ENCODE results near the gene POLR1C.

POLR1C gene

DNA sequence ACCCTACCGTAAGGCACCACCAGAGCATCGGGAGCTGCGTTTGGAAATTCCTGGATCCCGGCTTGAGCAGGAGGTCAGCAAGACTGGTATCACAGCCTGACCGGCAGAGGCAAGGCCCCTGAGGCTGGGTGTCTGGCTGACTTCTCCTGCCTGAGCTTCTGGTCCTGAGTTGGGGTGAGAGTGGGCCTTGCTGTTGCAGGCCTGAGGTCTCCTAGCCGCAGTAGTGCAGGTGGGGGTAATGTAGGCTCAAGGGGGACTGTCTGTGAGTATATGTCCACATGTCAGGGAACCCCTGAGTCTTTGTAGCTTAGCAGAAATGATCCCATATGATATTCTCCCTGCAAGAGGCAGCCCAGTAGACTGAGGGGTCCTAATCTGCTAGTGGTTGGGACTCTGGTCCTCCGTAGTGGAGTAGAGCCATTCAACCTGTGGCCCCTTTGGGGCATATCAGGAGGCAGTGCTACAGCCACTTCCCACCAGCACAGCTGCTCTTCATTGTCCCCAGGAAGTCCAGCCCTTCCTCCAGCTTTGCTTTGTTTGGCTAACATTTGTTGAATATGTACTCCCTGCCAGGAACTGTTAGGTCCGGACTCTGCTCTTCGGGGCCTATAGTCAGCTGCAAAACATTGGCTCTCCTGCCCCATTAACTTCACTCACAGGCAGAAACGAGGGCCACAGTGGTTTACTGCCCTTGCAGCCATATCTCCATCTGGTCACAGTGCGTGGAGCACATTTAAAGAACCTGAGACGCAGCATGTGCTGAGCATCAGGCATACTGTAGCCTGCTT, 17.7 kb upstream of the POLR1C start:
- TF ChIP-seq CTCF (IDR thresholded peaks at IDR 0.05; ENCODE audit: insufficient read depth, missing control alignments), result no peak
- DNase-seq (ENCODE audit: insufficient read length, low spot score), result no peak
- FAIRE-seq, result no peak

GRCh38 chr6:43500921-43501320, 16.0 kb upstream of the POLR1C start:
- TF ChIP-seq CTCF (IDR thresholded peaks at IDR 0.05; ENCODE audit: insufficient read depth, missing control alignments), result no peak
- DNase-seq (ENCODE audit: insufficient read length, low spot score) (no peak), FAIRE-seq (no peak)

GRCh38 chr6:43502666-43503065, 14.2 kb upstream of the POLR1C start:
- DNase-seq (ENCODE audit: insufficient read length, low spot score) (no peak), FAIRE-seq (no peak)
- TF ChIP-seq CTCF (IDR thresholded peaks at IDR 0.05; ENCODE audit: insufficient read depth, missing control alignments), result no peak

DNA sequence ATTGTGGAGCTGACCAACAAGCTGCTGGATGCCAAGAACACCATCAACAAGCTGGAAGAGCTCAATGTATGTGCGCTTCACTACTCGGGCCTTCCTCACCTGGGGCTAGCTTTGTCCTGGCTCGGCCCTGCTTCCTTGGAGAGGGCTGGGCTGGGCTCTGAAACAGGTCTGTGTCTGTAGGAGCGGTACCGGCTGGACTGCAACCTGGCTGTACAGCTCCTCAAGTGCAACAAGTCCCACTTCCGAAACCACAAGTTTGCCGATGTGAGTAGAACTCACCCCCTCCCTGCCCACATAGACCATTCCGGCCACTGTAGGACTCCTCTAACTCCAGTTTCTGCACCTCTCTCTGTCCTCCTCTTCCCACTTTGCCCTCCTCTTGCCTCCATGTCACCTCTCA, 13.4 kb upstream of the POLR1C start:
- FAIRE-seq, result no peak
- DNase-seq (ENCODE audit: insufficient read length, low spot score), result no peak
- no peak for TF ChIP-seq CTCF (IDR thresholded peaks at IDR 0.05; ENCODE audit: insufficient read depth, missing control alignments)

DNA sequence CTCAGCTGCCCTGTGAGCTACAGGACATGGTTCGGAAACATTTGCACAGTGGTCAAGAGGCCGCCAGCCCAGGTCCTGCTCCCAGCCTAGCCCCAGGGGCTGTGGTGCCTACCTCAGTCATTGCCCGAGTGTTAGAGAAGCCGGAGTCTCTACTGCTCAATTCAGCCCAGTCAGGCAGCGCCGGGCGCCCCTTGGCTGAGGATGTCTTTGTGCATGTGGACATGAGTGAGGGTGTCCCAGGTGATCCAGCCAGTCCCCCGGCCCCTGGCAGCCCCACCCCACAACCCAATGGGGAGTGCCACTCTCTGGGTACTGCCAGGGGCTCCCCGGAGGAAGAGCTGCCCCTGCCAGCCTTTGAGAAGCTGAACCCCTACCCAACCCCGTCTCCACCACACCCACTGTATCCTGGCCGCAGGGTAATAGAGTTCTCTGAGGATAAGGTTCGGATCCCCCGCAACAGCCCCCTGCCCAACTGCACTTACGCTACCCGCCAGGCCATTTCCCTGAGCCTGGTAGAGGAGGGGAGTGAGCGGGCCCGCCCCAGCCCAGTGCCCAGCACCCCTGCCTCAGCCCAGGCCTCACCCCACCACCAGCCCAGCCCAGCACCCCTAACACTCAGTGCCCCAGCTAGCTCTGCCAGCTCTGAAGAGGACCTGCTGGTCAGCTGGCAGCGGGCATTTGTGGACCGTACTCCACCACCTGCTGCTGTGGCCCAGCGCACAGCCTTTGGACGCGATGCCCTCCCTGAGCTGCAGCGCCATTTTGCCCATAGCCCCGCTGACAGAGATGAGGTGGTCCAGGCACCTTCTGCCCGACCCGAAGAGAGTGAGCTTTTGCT, 11.9 kb upstream of the POLR1C start:
- no peak for TF ChIP-seq CTCF (IDR thresholded peaks at IDR 0.05; ENCODE audit: insufficient read depth, missing control alignments)
- FAIRE-seq (no peak), DNase-seq (ENCODE audit: insufficient read length, low spot score) (no peak)

GRCh38 chr6:43505718-43506117, 11.2 kb upstream of the POLR1C start:
- FAIRE-seq (no peak), DNase-seq (ENCODE audit: insufficient read length, low spot score) (no peak)
- no peak for TF ChIP-seq CTCF (IDR thresholded peaks at IDR 0.05; ENCODE audit: insufficient read depth, missing control alignments)

GRCh38 chr6:43506171-43506570, 10.7 kb upstream of the POLR1C start:
- no peak for FAIRE-seq
- DNase-seq (ENCODE audit: insufficient read length, low spot score), result no peak
- TF ChIP-seq CTCF (IDR thresholded peaks at IDR 0.05; ENCODE audit: insufficient read depth, missing control alignments), result no peak

Data from D721Med (cell line).